ENCODE data around the gene UNC45A.

DNA sequence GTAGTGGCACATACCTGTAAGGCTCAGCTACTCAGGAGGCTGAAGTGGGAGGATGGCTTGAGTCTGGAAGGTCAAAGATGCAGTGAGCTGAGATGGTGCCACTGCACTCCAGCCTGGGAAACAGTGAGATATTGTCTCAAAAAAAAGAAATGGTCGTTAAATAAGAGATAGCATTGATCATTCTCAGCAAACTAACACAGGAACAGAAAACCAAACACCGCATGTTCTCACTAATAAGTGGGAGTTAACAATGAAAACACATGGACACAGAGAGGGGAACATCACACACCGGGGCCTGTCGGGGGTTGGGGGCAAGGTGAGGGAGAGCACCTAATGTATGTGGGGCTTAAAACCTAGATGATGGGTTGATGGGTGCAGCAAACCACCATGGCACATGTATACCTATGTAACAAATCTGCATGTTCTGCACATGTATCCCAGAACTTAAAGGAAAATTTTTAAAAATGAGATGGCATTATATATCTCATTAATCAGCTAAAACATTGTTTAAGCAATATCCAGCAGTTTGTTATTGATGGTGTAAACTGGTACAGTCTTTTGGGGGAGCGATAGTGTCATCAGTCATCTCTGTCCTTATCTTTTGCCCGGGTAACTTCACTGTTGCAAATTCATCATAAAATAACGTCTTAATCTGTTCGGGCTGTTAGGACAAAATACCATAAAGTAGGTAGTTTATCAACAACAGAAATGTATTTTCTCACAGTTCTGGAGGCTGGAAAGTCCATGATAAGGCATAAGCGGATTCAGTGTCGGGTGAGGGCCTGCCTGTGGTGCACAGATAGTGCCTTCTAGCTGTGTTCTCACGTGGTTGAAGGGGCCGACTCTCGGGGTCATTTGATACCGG is 33.7 kb upstream of the UNC45A start:
- TF ChIP-seq, protein P1, sequence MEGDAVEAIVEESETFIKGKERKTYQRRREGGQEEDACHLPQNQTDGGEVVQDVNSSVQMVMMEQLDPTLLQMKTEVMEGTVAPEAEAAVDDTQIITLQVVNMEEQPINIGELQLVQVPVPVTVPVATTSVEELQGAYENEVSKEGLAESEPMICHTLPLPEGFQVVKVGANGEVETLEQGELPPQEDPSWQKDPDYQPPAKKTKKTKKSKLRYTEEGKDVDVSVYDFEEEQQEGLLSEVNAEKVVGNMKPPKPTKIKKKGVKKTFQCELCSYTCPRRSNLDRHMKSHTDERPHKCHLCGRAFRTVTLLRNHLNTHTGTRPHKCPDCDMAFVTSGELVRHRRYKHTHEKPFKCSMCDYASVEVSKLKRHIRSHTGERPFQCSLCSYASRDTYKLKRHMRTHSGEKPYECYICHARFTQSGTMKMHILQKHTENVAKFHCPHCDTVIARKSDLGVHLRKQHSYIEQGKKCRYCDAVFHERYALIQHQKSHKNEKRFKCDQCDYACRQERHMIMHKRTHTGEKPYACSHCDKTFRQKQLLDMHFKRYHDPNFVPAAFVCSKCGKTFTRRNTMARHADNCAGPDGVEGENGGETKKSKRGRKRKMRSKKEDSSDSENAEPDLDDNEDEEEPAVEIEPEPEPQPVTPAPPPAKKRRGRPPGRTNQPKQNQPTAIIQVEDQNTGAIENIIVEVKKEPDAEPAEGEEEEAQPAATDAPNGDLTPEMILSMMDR (IDR thresholded peaks at IDR 0.05; ENCODE audit: low read depth, low read length, missing input control) = no peak
- TF ChIP-seq, protein P2, sequence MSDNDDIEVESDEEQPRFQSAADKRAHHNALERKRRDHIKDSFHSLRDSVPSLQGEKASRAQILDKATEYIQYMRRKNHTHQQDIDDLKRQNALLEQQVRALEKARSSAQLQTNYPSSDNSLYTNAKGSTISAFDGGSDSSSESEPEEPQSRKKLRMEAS (IDR thresholded peaks at IDR 0.05) = no peak
- TF ChIP-seq RAD21 (IDR thresholded peaks at IDR 0.05) (no peak), GABPA (IDR thresholded peaks at IDR 0.05 in 1 of 2, conservative IDR thresholded peaks at IDR 0.05 in 1 of 2) (no peak), SP1 (IDR thresholded peaks at IDR 0.05) (no peak), EGR1 (IDR thresholded peaks at IDR 0.05; ENCODE audit: low read depth in 2 of 2) (no peak), JUND (IDR thresholded peaks at IDR 0.05) (no peak)
- TF ChIP-seq, protein P3, sequence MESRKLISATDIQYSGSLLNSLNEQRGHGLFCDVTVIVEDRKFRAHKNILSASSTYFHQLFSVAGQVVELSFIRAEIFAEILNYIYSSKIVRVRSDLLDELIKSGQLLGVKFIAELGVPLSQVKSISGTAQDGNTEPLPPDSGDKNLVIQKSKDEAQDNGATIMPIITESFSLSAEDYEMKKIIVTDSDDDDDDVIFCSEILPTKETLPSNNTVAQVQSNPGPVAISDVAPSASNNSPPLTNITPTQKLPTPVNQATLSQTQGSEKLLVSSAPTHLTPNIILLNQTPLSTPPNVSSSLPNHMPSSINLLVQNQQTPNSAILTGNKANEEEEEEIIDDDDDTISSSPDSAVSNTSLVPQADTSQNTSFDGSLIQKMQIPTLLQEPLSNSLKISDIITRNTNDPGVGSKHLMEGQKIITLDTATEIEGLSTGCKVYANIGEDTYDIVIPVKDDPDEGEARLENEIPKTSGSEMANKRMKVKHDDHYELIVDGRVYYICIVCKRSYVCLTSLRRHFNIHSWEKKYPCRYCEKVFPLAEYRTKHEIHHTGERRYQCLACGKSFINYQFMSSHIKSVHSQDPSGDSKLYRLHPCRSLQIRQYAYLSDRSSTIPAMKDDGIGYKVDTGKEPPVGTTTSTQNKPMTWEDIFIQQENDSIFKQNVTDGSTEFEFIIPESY (IDR thresholded peaks at IDR 0.05) = no peak
- TF ChIP-seq, protein P4, sequence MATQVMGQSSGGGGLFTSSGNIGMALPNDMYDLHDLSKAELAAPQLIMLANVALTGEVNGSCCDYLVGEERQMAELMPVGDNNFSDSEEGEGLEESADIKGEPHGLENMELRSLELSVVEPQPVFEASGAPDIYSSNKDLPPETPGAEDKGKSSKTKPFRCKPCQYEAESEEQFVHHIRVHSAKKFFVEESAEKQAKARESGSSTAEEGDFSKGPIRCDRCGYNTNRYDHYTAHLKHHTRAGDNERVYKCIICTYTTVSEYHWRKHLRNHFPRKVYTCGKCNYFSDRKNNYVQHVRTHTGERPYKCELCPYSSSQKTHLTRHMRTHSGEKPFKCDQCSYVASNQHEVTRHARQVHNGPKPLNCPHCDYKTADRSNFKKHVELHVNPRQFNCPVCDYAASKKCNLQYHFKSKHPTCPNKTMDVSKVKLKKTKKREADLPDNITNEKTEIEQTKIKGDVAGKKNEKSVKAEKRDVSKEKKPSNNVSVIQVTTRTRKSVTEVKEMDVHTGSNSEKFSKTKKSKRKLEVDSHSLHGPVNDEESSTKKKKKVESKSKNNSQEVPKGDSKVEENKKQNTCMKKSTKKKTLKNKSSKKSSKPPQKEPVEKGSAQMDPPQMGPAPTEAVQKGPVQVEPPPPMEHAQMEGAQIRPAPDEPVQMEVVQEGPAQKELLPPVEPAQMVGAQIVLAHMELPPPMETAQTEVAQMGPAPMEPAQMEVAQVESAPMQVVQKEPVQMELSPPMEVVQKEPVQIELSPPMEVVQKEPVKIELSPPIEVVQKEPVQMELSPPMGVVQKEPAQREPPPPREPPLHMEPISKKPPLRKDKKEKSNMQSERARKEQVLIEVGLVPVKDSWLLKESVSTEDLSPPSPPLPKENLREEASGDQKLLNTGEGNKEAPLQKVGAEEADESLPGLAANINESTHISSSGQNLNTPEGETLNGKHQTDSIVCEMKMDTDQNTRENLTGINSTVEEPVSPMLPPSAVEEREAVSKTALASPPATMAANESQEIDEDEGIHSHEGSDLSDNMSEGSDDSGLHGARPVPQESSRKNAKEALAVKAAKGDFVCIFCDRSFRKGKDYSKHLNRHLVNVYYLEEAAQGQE (IDR thresholded peaks at IDR 0.05) = no peak
